K562 (cell line): ENCODE measurements around the gene BAHD1. TPM values are rescaled to one million over a fixed set of nuclear protein-coding genes. Genes with fewer than 3 reads are reported as not detected.

Source experiments
- CBFA2T2 ChIP-seq: fragments of 450-650 bp; conservative IDR thresholded peaks from 2 replicates; pipeline ENCODE4 v1.6.1; 2017; ENCODE audit warnings: mild to moderate bottlenecking
- HDAC3 ChIP-seq: fragments of 450-650 bp; IDR thresholded peaks from 2 replicates; pipeline ENCODE4 v1.6.1; 2018; ENCODE audit warnings: borderline replicate concordance, mild to moderate bottlenecking, moderate library complexity; ENCODE audit not compliant: partially characterized antibody
- LCOR ChIP-seq: sonication (generic); formaldehyde crosslinking; IDR thresholded peaks from 2 replicates; pipeline ENCODE4 v1.8.0; 2022; ENCODE audit warnings: mild to moderate bottlenecking, missing genetic modification reagents
- MTA3 ChIP-seq: fragments of 450-650 bp; formaldehyde crosslinking; IDR thresholded peaks from 2 replicates; pipeline ENCODE4 v1.6.1; 2017; ENCODE audit warnings: mild to moderate bottlenecking, borderline replicate concordance
- TCF7L2 ChIP-seq: fragments of 150-350 bp; IDR thresholded peaks from 2 replicates; pipeline ENCODE4 v1.6.1; 2016; ENCODE audit warnings: low read depth, mild to moderate bottlenecking, low read length, moderate library complexity
- ZBTB8A ChIP-seq: fragments of 450-650 bp; IDR thresholded peaks from 2 replicates; pipeline ENCODE4 v1.6.1; 2018; ENCODE audit warnings: mild to moderate bottlenecking, moderate library complexity; ENCODE audit not compliant: partially characterized antibody
- ZNF507 ChIP-seq: conservative IDR thresholded peaks from 2 replicates; pipeline ENCODE4 v1.6.1; 2017; ENCODE audit warnings: missing genetic modification characterization, missing compliant biosample characterization
- ZNF518B ChIP-seq: fragments of 250-450 bp; sonication (Bioruptor Pico); IDR thresholded peaks from 2 replicates; pipeline ENCODE4 v1.5.0; 2021; ENCODE audit warnings: mild to moderate bottlenecking, moderate library complexity
- polyA plus RNA-seq, 8 experiments: library from polyadenylated mRNA; depleted of rRNA in 4 of 8; stranded (reverse) in 5 of 8; unstranded in 3 of 8; fragments of >200 nt; fragmentation: Nextera tagmentation in 2 of 8; fragmentation: Illumina TruSeq in 1 of 8; extraction: Ambion mirVana in 2 of 8; extraction: Trizol in 1 of 8; gene quantifications; 2 replicates each; pipeline versions ENCODE4 v1.2.1 to v1.2.3, GENCODE V29; 2011 to 2014; ENCODE audit warnings: inconsistent platforms in 1 of 8, missing spikeins in 1 of 8
- total RNA-seq, 7 experiments: library from RNA; depleted of rRNA in 6 of 7; stranded (reverse); fragments of >200 nt in 6 of 7; fragmentation: Illumina TruSeq in 2 of 7; extraction: Trizol in 2 of 7; gene quantifications; 2 replicates each; pipeline versions ENCODE4 v1.2.1 to v1.2.3, GENCODE V29; 2011 to 2021; ENCODE audit warnings: low replicate concordance in 1 of 7
- TF ChIP-seq, protein P1 (sequence below): fragments of 450-650 bp; conservative IDR thresholded peaks from 2 replicates; pipeline ENCODE4 v1.6.1; 2016; ENCODE audit warnings: missing genetic modification characterization, low read depth, mild to moderate bottlenecking, missing compliant biosample characterization, moderate library complexity

BAHD1 gene
- total and polyA plus RNA-seq, 9 of the 15 experiments (the other 6 are each of a cell fraction or from before 2014, with no cell fraction given) = 0.55 to 38.5 (median 11.5) TPM

DNA sequence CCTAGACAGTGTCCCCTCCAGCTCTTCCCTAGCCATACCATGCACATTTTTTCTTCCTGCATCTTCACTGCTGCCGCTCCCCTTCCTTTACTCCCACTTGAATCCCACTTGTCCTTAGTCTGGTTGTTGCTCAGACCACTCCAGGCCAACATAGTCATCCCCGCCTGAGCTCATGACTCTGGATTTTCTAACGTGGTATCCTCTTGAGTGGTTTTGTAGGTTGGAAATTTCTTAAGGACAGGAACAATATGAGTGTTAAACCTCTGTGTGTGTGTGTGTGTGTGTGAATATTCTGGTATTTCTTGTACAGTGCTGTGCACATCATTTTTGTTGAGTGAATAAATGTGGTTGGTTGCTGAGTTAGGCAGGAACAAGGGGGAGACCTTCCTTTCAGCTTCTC, 3.1 kb downstream of the BAHD1 start (continued):
- TF ChIP-seq MTA3 = no peak
- no peak for TF ChIP-seq TCF7L2
- no peak for TF ChIP-seq ZBTB8A
- TF ChIP-seq LCOR (CRISPR knock-in tag) = no peak
- TF ChIP-seq HDAC3 = no peak
- TF ChIP-seq ZNF507 (tag) = no peak
- no peak for TF ChIP-seq CBFA2T2
- TF ChIP-seq, protein P1, sequence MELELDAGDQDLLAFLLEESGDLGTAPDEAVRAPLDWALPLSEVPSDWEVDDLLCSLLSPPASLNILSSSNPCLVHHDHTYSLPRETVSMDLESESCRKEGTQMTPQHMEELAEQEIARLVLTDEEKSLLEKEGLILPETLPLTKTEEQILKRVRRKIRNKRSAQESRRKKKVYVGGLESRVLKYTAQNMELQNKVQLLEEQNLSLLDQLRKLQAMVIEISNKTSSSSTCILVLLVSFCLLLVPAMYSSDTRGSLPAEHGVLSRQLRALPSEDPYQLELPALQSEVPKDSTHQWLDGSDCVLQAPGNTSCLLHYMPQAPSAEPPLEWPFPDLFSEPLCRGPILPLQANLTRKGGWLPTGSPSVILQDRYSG = no peak
- TF ChIP-seq ZNF518B = no peak
